WI38 (cell line): ENCODE measurements around the gene QARS1.

Experiments used
- H3K4me3 ChIP-seq: 2 replicates; pipeline ENCODE4 v1.5.1; 2011; ENCODE audit warnings: low read depth, mild to moderate bottlenecking, control low read depth, low read length
- TF ChIP-seq, protein P1 (sequence below): IDR thresholded peaks from 2 replicates; pipeline ENCODE4 v1.5.1; 2012; ENCODE audit warnings: low read depth, mild to moderate bottlenecking, control low read depth, low read length

Gene QARS1

DNA sequence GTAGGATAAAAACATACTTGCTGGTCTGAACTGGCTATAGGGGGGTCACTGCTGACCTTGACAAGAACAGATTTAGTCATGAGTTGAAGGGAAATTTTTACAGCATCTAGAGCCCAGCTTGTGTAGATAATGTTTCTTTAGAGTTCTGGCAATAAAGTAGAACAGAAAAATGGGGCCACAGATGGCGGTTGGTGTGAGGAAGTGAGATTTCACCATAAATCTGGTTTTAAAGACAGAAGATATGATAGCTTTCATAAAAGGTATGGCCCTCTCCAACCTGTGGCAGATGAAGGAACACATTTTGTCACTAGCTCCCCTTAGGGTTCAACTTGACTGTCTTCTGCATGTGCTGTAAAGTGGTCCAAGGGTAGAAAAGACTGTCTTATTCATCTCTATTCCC is 51.0 kb downstream of the QARS1 start:
- TF ChIP-seq, protein P1, sequence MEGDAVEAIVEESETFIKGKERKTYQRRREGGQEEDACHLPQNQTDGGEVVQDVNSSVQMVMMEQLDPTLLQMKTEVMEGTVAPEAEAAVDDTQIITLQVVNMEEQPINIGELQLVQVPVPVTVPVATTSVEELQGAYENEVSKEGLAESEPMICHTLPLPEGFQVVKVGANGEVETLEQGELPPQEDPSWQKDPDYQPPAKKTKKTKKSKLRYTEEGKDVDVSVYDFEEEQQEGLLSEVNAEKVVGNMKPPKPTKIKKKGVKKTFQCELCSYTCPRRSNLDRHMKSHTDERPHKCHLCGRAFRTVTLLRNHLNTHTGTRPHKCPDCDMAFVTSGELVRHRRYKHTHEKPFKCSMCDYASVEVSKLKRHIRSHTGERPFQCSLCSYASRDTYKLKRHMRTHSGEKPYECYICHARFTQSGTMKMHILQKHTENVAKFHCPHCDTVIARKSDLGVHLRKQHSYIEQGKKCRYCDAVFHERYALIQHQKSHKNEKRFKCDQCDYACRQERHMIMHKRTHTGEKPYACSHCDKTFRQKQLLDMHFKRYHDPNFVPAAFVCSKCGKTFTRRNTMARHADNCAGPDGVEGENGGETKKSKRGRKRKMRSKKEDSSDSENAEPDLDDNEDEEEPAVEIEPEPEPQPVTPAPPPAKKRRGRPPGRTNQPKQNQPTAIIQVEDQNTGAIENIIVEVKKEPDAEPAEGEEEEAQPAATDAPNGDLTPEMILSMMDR = no peak
- no peak overlapping the region for H3K4me3 ChIP-seq
